MM.1S (cell line): ENCODE measurements around the gene SCART1.

Experiments used
- CTCF ChIP-seq: fragments of 300-600 bp; sonication (generic); IDR thresholded peaks from 2 replicates; pipeline ENCODE4 v1.5.1; 2016; ENCODE audit warnings: antibody characterized with exemption, low read length, mixed read lengths
- EZH2 ChIP-seq: fragments of 300-600 bp; sonication (generic); optimal IDR thresholded peaks from 2 replicates; pipeline ENCODE3; 2017; ENCODE audit warnings: low read depth, mild to moderate bottlenecking, antibody characterized with exemption, low read length, mixed read lengths
- EZH2phosphoT487 ChIP-seq: fragments of 300-600 bp; sonication (generic); IDR thresholded peaks from 2 replicates; pipeline ENCODE4 v1.6.1; 2018; ENCODE audit warnings: antibody characterized with exemption, low read length

- TF ChIP-seq CTCF (no peak), EZH2 (no peak), EZH2phosphoT487 (no peak)
Observed at GRCh38 chr10:133405844-133406527, 47.8 kb upstream of the SCART1 start.
